Hepatocyte (in vitro differentiated cells): Measurements from ENCODE around the gene UBE2A. TPM values are rescaled to one million over a fixed set of nuclear protein-coding genes. Genes with fewer than 3 reads are reported as not detected.

Source experiments
- DNase-seq: peaks from one replicate; pipeline ENCODE4 v3.0.0-alpha.2; 2016; ENCODE audit warnings: low spot score
- H2AFZ ChIP-seq: fragments of 200-600 bp; sonication (generic); 2 replicates; pipeline ENCODE4 v1.6.0; 2016; ENCODE audit warnings: antibody characterized with exemption, mild to moderate bottlenecking
- H3K27ac ChIP-seq: fragments of 200-600 bp; sonication (generic); 2 replicates; pipeline ENCODE4 v1.5.1; 2016; ENCODE audit warnings: mild to moderate bottlenecking
- H3K27me3 ChIP-seq: fragments of 200-600 bp; sonication (generic); 2 replicates; pipeline ENCODE4 v1.6.1; 2016
- H3K36me3 ChIP-seq: fragments of 200-600 bp; sonication (generic); replicated peaks from 2 replicates; pipeline ENCODE4 v1.5.1; 2016; ENCODE audit warnings: low read depth; ENCODE audit not compliant: insufficient read depth
- H3K4me1 ChIP-seq: fragments of 200-600 bp; sonication (generic); 2 replicates; pipeline ENCODE4 v1.5.1; 2016; ENCODE audit warnings: mild to moderate bottlenecking, moderate library complexity; ENCODE audit not compliant: insufficient read depth
- H3K4me2 ChIP-seq: fragments of 200-600 bp; sonication (generic); 2 replicates; pipeline ENCODE4 v1.6.0; 2016
- H3K4me3 ChIP-seq: fragments of 200-600 bp; sonication (generic); 2 replicates; pipeline ENCODE4 v1.5.1; 2016; ENCODE audit warnings: mild to moderate bottlenecking
- H3K79me2 ChIP-seq: fragments of 200-600 bp; sonication (generic); 2 replicates; pipeline ENCODE4 v1.6.0; 2017; ENCODE audit warnings: mild to moderate bottlenecking
- H3K9me2 ChIP-seq: fragments of 200-600 bp; sonication (generic); replicated peaks from 2 replicates; pipeline ENCODE4 v1.6.0; 2017; ENCODE audit warnings: mild to moderate bottlenecking; ENCODE audit not compliant: insufficient read depth
- H3K9me3 ChIP-seq: fragments of 200-600 bp; sonication (generic); 2 replicates; pipeline ENCODE4 v1.5.1; 2016; ENCODE audit warnings: low read depth, mild to moderate bottlenecking
- H4K20me1 ChIP-seq: fragments of 200-600 bp; sonication (generic); 2 replicates; pipeline ENCODE4 v1.6.0; 2016; ENCODE audit warnings: mild to moderate bottlenecking; ENCODE audit not compliant: insufficient read depth, poor library complexity, severe bottlenecking
- CTCF ChIP-seq: fragments of 200-600 bp; sonication (generic); IDR thresholded peaks from 2 replicates; pipeline ENCODE4 v1.5.1; 2016; ENCODE audit warnings: antibody characterized with exemption, mild to moderate bottlenecking; ENCODE audit not compliant: poor library complexity
- EZH2 ChIP-seq: fragments of 200-600 bp; sonication (generic); IDR thresholded peaks from 2 replicates; pipeline ENCODE4 v1.6.1; 2016; ENCODE audit warnings: antibody characterized with exemption, mild to moderate bottlenecking, borderline replicate concordance
- EZH2phosphoT487 ChIP-seq: fragments of 200-600 bp; sonication (generic); IDR thresholded peaks from one replicate; pipeline ENCODE4 v1.6.1; 2018; ENCODE audit warnings: antibody characterized with exemption, mild to moderate bottlenecking, low read depth, moderate library complexity; ENCODE audit not compliant: unreplicated experiment, severe bottlenecking
- WGBS: methylation state at CpG from one replicate; pipeline ENCODE4 v1.1.6; 2016; ENCODE audit warnings: low lambda C conversion rate; ENCODE audit errors: missing lambda C conversion rate; 5-methylcytosine and 5-hydroxymethylcytosine counted together
- polyA plus RNA-seq: library from polyadenylated mRNA; unstranded; fragments of >200 nt; fragmentation: Nextera tagmentation; extraction: Ambion mirVana; gene quantifications from 2 replicates; pipeline ENCODE4 v1.2.1, GENCODE V29; 2016
- total RNA-seq: library from RNA; depleted of rRNA; stranded (reverse); fragments of >200 nt; gene quantifications from 2 replicates; pipeline ENCODE4 v1.2.3, GENCODE V29; 2014

UBE2A gene
- total and polyA plus RNA-seq, 2 experiments from 2014 or later = 54.5 to 72.6 TPM

- H3K27ac ChIP-seq = peak overlapping the region; percentile 98
- 39% methylated on average over 29 of the region's 30 CpGs for WGBS
- H2AFZ ChIP-seq = peak overlapping the region; percentile 98
- no peaks in the 10 kb centered on the region for H3K9me2 ChIP-seq
- TF ChIP-seq EZH2 (no peak), CTCF (no peak), EZH2phosphoT487 (no peak)
- H3K9me3 ChIP-seq = no peaks in the 10 kb centered on the region
- peaks cover 12% of the 10 kb centered on the region for H3K79me2 ChIP-seq
- peak overlapping the region; percentile 57 for H3K4me3 ChIP-seq
- H4K20me1 ChIP-seq = no peaks in the 10 kb centered on the region
- H3K36me3 ChIP-seq = no peaks in the 10 kb centered on the region
- peak overlapping the region; percentile 81 for H3K4me2 ChIP-seq
- H3K27me3 ChIP-seq = no peaks in the 10 kb centered on the region
- H3K4me1 ChIP-seq = no peaks in the 10 kb centered on the region
- peak; percentile 17 for DNase-seq
These were observed 446 bp upstream of the UBE2A start for GRCh38 chrX:119573840-119574393.

- H3K4me1 ChIP-seq = no peaks in the 10 kb centered on the region
- no peak overlapping the region for H2AFZ ChIP-seq
- TF ChIP-seq CTCF (no peak), EZH2 (no peak), EZH2phosphoT487 (no peak)
- no peaks in the 10 kb centered on the region for H3K9me2 ChIP-seq
- no peaks in the 10 kb centered on the region for H3K27me3 ChIP-seq
- DNase-seq = no peak
- H3K79me2 ChIP-seq = peaks cover 12% of the 10 kb centered on the region
- no peaks in the 10 kb centered on the region for H3K9me3 ChIP-seq
- H4K20me1 ChIP-seq = no peaks in the 10 kb centered on the region
- H3K4me3 ChIP-seq = no peak overlapping the region
- no peaks in the 10 kb centered on the region for H3K36me3 ChIP-seq
- H3K27ac ChIP-seq = no peak overlapping the region
- H3K4me2 ChIP-seq = no peak overlapping the region
These were observed 5.1 kb downstream of the UBE2A start for GRCh38 chrX:119579414-119579813.

- TF ChIP-seq EZH2phosphoT487 (no peak), CTCF (no peak), EZH2 (no peak)
- no peak for DNase-seq
- H3K4me3 ChIP-seq = no peak overlapping the region
- no peaks in the 10 kb centered on the region for H3K9me2 ChIP-seq
- H3K9me3 ChIP-seq = no peaks in the 10 kb centered on the region
- H3K36me3 ChIP-seq = no peaks in the 10 kb centered on the region
- no peaks in the 10 kb centered on the region for H3K4me1 ChIP-seq
- no peaks in the 10 kb centered on the region for H3K79me2 ChIP-seq
- no peak overlapping the region for H3K27ac ChIP-seq
- H3K4me2 ChIP-seq = no peak overlapping the region
- WGBS = 66% methylated on average over 2 of the region's 2 CpGs
- H2AFZ ChIP-seq = no peak overlapping the region
- no peaks in the 10 kb centered on the region for H3K27me3 ChIP-seq
- H4K20me1 ChIP-seq = no peaks in the 10 kb centered on the region
These were observed 9.2 kb downstream of the UBE2A start for GRCh38 chrX:119583431-119584059.
